ENCODE measurements around the gene LYG1.
"Not testable (repeated sequence)": the region's sequence is repeated elsewhere in the genome, so short reads cannot be mapped to it uniquely, and the experiment has no call there.

LYG1 gene

DNA sequence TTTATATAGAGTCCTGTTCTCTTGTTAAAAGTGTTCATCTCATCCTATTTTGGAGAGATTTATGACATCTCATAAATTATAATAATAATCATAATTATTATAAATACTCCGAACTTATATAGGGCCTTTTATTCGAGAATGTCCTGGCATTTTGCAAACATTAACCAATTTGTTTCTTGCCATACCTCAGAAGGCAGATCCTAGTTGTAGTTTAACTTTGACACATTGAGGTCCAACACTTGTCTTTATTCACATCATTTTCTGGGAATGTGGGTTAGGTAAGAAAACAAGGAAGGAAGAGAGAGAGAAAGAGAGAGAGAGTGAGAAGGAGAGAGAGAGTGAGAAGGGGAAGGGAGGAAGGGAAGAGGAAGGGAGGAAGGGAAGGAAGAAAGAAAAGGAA lies at the start of gene LYG1:
Gene LYG1 (minus strand): TSS at position 101 of the 400 bp plus-strand sequence. CDS start 5,527 bp downstream, outside the sequence.
- DNase-seq: not testable (repeated sequence)

DNA sequence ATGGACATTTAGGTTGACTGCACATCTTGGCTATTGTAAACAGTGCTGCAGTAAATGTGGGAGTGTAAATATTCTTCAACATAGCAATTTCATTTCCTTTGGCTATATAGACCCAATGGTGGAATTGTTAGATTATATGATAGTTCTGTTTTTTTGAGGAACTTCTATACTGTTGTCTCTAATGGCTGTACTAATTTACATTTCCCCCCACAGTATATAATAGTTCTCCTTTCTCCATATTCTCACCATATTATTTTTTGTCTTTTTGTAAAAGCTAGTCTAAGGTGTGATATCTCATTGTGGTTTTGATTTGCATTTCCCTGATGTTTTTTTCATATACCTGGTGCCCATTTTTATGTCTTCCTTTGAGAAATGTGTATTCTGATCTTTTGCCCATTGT lies 49.2 kb upstream of the LYG1 start:
- no peak for DNase-seq

- DNase-seq: no peak
Observed at GRCh38 chr2:99348173-99348572, 47.2 kb upstream of the LYG1 start.

DNA sequence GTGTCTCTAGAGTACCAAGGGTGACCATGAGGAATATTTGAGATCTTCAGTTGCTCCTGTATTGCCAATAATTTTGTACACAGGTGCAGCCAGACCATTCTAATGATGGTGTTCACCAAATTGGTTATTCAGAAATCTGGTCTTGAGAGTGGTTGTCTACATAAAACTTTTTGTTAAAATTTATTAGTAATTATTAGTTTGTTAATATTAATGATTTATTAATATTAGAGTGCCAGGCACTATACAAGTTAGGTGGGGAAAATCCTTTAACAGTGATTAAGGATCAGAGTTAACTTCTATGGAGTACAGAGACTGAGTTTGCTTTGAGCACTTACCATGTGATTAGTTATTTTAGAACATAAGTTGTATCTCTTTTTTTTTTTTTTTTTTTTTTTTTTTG lies 45.2 kb upstream of the LYG1 start:
- no peak for DNase-seq

- DNase-seq: not testable (repeated sequence)
Observed at GRCh38 chr2:99345446-99345845, 44.4 kb upstream of the LYG1 start.

DNA sequence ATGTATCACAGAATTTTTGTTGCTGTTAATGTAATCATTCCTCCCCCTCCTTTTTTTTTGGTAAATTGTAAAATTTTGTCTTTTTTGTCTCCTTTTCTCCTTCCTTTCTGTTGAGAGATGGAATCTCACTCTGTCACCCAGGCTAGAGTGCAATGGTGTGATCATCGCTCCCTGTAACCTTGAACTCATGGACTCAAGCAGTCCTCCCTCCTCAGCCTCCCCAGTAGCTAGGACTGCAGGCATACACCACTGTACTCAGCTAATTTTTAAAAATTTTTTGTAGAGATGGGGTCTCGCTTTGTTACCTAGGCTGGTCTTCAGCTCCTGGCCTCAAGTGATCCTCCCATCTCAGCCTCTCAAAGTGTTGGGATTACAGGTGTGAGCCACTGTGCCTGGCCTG lies 41.5 kb upstream of the LYG1 start:
- no peak for DNase-seq

GRCh38 chr2:99340669-99341236 lies 39.8 kb upstream of the LYG1 start:
- DNase-seq: no peak

DNA sequence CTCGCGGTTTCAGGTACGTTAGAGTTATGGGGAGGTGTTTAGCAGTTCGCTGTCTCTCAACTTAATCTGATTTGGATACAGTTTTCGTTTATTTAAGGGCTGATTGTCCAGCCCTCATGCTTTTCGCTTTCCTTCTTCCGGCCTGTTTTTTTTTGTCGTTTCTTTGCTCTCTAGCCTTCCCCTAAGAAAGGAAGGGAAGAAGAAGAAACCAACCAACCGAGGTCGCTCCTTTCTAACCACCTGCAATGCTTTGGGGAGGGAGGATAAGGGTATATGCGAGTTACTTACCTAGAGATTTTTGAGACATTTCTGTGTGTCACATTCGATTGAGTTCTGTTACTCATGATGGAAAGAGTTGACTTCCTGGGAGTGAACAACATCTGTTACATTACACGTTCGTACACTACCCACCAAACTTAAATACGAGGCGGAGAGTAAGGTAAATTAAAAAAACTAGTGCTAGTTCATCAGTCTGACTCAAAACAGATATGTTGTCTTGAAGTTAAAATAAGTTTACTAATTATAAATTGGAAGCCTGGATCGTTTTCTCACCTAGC lies 37.1 kb upstream of the LYG1 start:
- DNase-seq: no peak

GRCh38 chr2:99337113-99338028 lies 36.4 kb upstream of the LYG1 start, which contains the start of gene EIF5B:
Gene EIF5B, plus strand, starts transcription at chr2:99337389. Its CDS starts 166 bp downstream, at chr2:99337555.
- DNase-seq: peak; percentile 47

GRCh38 chr2:99336804-99337112 lies 35.8 kb upstream of the LYG1 start:
- no peak for DNase-seq

DNA sequence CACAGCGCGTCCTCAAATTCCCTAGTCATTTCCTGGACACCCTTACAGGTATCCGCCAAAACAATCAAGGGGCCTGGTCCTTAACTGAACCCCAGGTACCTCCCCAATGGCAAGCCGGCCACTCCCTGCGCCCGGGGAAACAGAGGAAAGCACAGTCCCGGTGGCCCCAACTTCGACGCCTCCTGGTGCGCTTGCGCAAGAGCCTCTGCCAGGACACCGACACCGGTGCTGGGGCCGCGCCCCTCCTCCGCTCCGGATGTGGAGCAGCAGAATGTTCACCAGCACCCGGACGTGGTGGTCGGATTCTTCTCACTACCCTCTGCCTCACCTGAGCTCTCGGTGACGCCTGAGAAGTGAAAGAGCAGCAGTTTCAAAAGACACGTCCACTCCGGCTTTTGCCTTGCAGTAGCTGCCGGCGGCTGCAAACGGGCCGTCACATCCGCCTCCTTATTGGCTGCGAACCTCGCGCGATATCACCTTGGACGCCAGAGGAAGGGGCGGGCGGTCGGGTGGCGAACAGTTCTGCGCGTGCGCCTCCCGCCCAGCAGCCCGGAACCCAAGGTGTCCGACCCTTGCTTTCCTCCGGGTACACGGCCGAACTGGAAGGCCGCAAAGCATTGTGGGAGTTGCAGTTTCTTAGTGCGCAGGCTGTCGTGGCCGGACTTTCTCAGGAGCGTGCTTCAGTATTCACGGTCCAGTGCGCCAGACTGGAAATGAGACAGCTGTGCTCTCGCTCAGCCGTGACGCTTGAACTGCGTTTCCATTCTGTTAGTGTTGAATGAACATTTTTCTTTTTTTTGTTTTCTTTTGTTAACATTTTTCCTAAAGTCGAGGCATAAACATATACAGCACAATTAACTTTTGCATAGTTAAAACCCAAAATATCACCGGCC lies 35.2 kb upstream of the LYG1 start, which contains the start of gene TXNDC9:
Gene TXNDC9 (minus strand): TSS at position 423 of the 893 bp plus-strand sequence. CDS start 3,123 bp downstream, outside the sequence.
- peak; percentile 51 for DNase-seq

- DNase-seq: no peak
Observed at GRCh38 chr2:99325384-99325783, 24.4 kb upstream of the LYG1 start.

DNA sequence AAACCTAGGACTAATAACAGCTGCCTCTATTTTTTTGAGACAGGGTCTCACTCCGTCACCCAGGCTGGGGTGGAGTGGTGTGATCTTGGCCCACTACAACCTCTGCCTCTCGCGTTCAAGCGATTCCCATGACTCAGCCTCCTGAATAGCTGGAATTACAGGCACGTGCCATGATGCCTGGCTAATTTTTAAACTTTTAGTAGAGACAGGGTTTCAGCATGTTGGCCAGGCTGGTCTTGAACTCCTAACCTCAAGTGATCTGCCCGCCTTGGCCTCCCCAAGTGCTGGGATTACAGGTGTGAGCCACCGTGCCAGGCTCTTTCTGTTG lies 16.8 kb upstream of the LYG1 start:
- DNase-seq: not testable (repeated sequence)

DNA sequence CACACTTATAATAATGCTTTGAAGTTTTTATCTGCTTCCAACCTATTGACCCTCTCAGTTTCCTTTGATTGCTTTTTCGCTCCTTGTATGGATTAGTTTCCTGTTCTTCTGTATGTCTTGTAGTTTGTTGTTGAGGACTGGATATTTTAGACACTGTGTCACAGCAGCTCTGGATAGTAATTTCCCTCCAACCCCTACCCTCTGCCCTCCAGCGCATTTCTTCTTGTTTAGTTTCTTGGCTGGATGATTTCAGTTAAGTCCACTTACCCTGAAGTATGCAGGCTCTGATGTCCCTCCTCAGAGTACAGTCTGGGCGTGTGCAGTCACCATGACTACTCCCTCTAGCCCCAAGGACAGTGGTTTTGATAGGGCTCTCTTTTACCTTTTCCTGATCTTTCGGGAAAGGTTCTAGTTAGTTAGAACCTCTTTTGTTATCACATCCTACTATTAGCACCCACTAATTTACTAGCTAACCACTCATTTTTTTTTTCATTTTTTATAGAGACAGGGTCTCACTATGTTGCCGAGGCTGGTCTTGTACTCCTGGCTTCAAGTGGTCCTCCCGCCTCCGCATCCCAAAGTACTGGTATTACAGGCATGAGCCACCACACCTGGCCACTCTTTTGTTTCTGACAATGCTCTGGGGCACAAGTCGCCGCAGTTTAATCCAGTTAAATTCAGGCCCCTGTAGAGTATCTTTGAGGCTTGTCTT lies 16.3 kb upstream of the LYG1 start:
- DNase-seq: no peak

DNA sequence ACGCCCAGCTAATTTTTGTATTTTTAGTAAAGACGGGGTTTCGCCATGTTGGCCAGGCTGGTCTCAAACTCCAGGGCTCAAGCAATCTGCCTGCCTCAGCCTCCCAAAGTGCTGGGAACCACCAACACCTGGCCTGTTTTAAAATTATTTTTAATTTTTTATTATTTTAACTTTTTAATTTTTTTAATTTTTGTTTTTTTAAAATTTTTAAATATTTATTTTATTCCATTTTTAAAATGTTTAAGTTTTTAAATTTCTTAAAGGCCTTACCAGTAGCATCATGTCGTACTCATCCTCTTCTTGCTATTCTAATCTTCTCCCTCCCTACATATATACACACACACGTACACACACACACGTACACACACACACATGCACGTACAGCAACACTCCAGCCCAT lies 1.4 kb downstream of the LYG1 start:
- DNase-seq: no peak

- no peak for DNase-seq
Observed at GRCh38 chr2:99297994-99298393, 3.0 kb downstream of the LYG1 start.

DNA sequence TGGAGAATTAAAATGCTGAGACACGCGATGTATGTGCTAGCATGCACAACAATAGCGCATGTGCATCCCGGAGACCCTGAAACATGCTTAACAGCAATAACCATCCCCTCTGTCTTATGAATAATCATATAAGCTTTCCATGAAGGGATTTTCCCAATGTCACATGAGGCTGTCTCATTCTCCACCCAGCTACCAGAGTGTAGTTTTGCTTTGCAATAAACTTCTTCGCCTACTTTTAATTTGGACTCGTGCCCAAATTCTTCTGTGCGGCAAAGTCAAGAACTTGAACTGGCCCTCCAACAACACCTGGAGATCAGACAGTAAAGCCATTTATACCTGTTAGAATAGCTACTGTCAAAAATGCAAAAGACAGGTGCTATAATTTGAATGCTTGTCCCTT lies 15.5 kb downstream of the LYG1 start:
- no peak for DNase-seq

DNA sequence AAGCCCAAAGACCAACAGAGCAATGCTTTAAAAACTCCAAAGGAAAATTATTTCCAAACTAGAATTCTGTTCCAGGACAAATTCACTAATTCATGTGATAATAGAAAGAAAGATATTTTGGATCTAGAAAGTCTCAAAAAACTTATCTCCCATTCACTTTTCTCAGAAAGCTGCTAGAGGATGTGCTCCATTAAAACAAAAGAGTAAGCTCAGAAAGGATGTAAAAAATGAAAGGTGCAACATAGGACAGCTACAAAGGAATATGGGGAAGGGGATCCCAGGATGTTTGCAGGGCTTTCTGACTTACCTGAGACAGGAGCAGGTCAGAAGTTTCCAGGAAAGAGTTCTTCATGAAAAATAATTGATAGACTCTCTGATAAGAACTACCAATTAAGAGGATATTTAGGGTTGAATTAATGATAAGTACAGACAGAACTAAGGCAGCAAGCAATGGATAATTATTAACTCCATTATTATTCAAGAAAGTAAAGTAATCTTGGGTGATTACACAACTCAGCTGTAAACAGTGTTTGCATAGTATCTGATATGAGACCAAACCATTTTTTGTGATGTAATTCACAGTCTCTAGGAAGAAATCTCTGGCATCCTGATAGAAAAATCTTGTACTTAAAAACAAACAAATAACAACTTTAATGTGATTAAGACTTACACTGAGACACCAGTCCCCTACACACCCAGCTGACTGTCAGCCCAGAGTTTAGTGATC lies 20.9 kb downstream of the LYG1 start:
- no peak for DNase-seq

- DNase-seq: no peak
Observed at GRCh38 chr2:99278793-99279291, 22.2 kb downstream of the LYG1 start.

GRCh38 chr2:99278195-99278765 lies 22.7 kb downstream of the LYG1 start:
- not testable (repeated sequence) for DNase-seq

GRCh38 chr2:99275882-99276281 lies 25.1 kb downstream of the LYG1 start:
- DNase-seq: no peak

All from cortex of kidney (tissue), 1 donor.